ENCODE results near the gene VPREB3. TPM values are rescaled to one million over a fixed set of nuclear protein-coding genes. Genes with fewer than 3 reads are reported as not detected.

VPREB3 gene
- total RNA-seq, 5 donors from 2014 or later (not counting 1 experiment from before 2014, with no cell fraction given), result 1.5 to 2.6 (median 1.7) TPM; not detected in 1

DNA sequence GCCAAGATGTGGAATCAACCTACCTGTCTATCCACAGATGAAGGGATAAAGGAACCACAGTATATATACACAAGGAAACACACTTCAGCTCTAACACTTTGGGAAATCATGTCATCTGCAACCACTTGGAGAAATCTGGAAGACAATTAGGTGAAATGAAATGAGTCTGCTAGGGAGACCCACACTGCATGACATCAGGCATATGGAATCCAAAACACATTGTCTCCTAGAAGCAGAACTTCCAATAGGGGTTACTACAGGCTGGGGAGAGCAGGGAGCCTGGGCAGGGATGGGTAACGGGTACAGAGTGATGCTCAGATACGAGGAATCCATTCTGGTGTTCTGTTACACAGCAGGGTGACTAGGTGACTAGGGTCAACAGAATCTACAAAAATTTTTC, 45.1 kb downstream of the VPREB3 start:
- H3K27me3 ChIP-seq (replicated peaks in 1 of 2; ENCODE audit: control insufficient read depth in 2 of 2, extremely low read depth in 1 of 2, insufficient read depth in 2 of 2, low read length in 1 of 2), result no peaks in the 10 kb centered on the region
- ChIA-PET CTCF (no interaction called here), POLR2A (no interaction called here)
- no peak overlapping the region for H3K27ac ChIP-seq (ENCODE audit: low read length)
- no peaks in the 10 kb centered on the region for H3K9me3 ChIP-seq
- peak overlapping the region in 1 of 2 donors; percentile 0 for H3K27ac Mint-ChIP-seq
- H3K4me3 Mint-ChIP-seq, result no peak overlapping the region
- no peaks in the 10 kb centered on the region for H3K27me3 Mint-ChIP-seq
- DNase-seq (no peak), ATAC-seq (replicated peaks in 1 of 4) (no peak)
- H3K36me3 ChIP-seq (ENCODE audit: control insufficient read depth in 2 of 2, extremely low read depth in 1 of 2, insufficient read depth in 1 of 2, low read length in 1 of 2), result peaks cover 5 to 82% of the 10 kb centered on the region in 2 donors
- WGBS (ENCODE audit: insufficient coverage), result 100% methylated on average over 2 of the region's 2 CpGs
- peaks cover 79% of the 10 kb centered on the region for H3K36me3 Mint-ChIP-seq
- H3K4me1 Mint-ChIP-seq, result peaks cover 41 to 52% (median 45%) of the 10 kb centered on the region in 3 donors
- H3K4me1 ChIP-seq (ENCODE audit: control insufficient read depth in 1 of 2, extremely low read depth in 1 of 2, insufficient read depth in 2 of 2, low read length in 2 of 2), result peaks cover 0 to 4% of the 10 kb centered on the region in 2 experiments
- H3K9me3 Mint-ChIP-seq, result no peaks in the 10 kb centered on the region
- no peak overlapping the region for H3K4me3 ChIP-seq (ENCODE audit: control insufficient read depth in 1 of 2, extremely low read depth in 1 of 2, low read length in 1 of 2)

DNA sequence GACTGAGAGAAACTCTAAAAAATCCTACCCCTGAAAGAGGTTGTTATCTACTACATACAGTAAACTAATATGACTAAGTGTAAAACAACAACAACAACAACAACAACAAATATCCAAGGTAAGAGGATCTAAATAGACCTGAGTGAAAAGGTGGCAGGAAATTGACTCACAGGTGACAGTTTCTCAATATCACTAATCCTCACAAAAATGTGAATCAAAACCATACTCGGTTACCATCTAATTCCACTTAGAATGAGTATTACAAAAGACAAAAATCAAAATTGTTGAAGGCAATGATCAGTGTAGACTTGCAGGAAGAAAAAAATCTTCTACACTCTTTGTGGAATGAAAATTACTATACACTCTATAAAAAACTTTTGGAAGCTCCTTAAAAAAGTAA, 46.0 kb downstream of the VPREB3 start:
- H3K4me1 ChIP-seq (ENCODE audit: control insufficient read depth in 1 of 2, extremely low read depth in 1 of 2, insufficient read depth in 2 of 2, low read length in 2 of 2), result peaks cover 0 to 4% of the 10 kb centered on the region in 2 experiments
- no peaks in the 10 kb centered on the region for H3K27me3 ChIP-seq (replicated peaks in 1 of 2; ENCODE audit: control insufficient read depth in 2 of 2, extremely low read depth in 1 of 2, insufficient read depth in 2 of 2, low read length in 1 of 2)
- peaks cover 45 to 54% (median 47%) of the 10 kb centered on the region in 3 donors for H3K4me1 Mint-ChIP-seq
- peak overlapping the region; percentile 12 to 45 for H3K27ac Mint-ChIP-seq
- peaks cover 80% of the 10 kb centered on the region for H3K36me3 Mint-ChIP-seq
- H3K27me3 Mint-ChIP-seq, result no peaks in the 10 kb centered on the region
- ATAC-seq (replicated peaks in 1 of 4) (no peak), DNase-seq (no peak)
- no CpG with 5 or more reads among the region's 1 CpG for WGBS (ENCODE audit: insufficient coverage)
- CTCF ChIA-PET, result no interaction called here
- peaks cover 5 to 79% of the 10 kb centered on the region in 2 donors for H3K36me3 ChIP-seq (ENCODE audit: control insufficient read depth in 2 of 2, extremely low read depth in 1 of 2, insufficient read depth in 1 of 2, low read length in 1 of 2)
- no peak overlapping the region for H3K4me3 Mint-ChIP-seq
- H3K9me3 Mint-ChIP-seq, result no peaks in the 10 kb centered on the region
- H3K9me3 ChIP-seq, result no peaks in the 10 kb centered on the region
- POLR2A ChIA-PET, result no interaction called here
- H3K4me3 ChIP-seq (ENCODE audit: control insufficient read depth in 1 of 2, extremely low read depth in 1 of 2, low read length in 1 of 2), result no peak overlapping the region
- H3K27ac ChIP-seq (ENCODE audit: low read length), result no peak overlapping the region

DNA sequence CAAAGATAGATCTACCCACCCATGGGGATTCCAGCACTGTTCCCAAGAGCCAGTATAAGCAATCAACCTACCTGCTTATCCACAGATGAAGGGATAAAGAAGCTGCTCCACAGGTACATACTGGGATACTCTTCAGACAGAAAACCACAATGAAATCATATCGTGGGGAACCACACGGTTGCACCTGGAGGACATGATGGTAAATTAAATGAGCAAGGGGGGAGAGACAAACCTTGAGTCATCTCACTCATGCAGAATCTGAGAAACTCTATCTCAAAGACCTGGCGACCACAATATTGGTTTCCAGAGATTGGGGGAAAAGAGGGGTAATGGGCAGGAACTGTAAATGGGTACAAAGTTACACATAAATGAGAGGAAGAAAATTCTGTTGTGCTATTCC, 48.9 kb downstream of the VPREB3 start:
- DNase-seq (no peak), ATAC-seq (replicated peaks in 1 of 4) (peak; percentile 39 to 62 (median 48))
- POLR2A ChIA-PET, result no interaction called here
- WGBS (ENCODE audit: insufficient coverage), result no CpG with 5 or more reads among the region's 3 CpGs
- Mint-ChIP-seq H3K27me3 (no peaks in the 10 kb centered on the region), H3K4me3 (peak overlapping the region in 2 of 3 donors; percentile 32 to 48), H3K27ac (peak overlapping the region; percentile 89), H3K9me3 (no peaks in the 10 kb centered on the region), H3K4me1 (peaks cover 57 to 68% (median 60%) of the 10 kb centered on the region in 3 donors), H3K36me3 (peaks cover 88% of the 10 kb centered on the region)
- Histone ChIP-seq H3K36me3 (ENCODE audit: control insufficient read depth in 2 of 2, extremely low read depth in 1 of 2, insufficient read depth in 1 of 2, low read length in 1 of 2) (peaks cover 12 to 85% of the 10 kb centered on the region in 2 donors), H3K4me3 (ENCODE audit: control insufficient read depth in 1 of 2, extremely low read depth in 1 of 2, low read length in 1 of 2) (no peak overlapping the region), H3K4me1 (ENCODE audit: control insufficient read depth in 1 of 2, extremely low read depth in 1 of 2, insufficient read depth in 2 of 2, low read length in 2 of 2) (peaks cover 0 to 4% of the 10 kb centered on the region in 2 experiments), H3K27me3 (replicated peaks in 1 of 2; ENCODE audit: control insufficient read depth in 2 of 2, extremely low read depth in 1 of 2, insufficient read depth in 2 of 2, low read length in 1 of 2) (no peaks in the 10 kb centered on the region), H3K9me3 (no peaks in the 10 kb centered on the region), H3K27ac (ENCODE audit: low read length) (peak overlapping the region; percentile 12)
- CTCF ChIA-PET, result no interaction called here

DNA sequence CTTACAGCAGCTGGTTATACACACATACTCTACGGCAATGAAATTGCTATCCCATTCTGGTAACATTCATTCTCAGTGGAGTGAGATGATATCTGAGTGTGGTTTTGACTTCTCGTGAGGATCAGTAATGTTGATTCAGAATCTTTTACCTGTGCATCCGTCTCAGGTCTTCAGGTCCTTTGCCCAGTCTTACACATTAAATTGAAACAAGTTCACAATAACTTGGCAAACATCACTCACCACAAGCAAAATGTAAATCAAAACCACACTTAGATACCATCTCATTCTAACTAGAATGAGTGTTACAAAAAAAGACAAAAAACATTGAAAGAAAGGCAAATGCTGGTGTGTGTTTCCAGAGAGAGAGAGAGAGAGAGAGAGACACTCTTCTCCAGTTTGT, 49.4 kb downstream of the VPREB3 start:
- WGBS (ENCODE audit: insufficient coverage), result no CpG with 5 or more reads among the region's 3 CpGs
- H3K36me3 Mint-ChIP-seq, result peaks cover 88% of the 10 kb centered on the region
- POLR2A ChIA-PET, result no interaction called here

DNA sequence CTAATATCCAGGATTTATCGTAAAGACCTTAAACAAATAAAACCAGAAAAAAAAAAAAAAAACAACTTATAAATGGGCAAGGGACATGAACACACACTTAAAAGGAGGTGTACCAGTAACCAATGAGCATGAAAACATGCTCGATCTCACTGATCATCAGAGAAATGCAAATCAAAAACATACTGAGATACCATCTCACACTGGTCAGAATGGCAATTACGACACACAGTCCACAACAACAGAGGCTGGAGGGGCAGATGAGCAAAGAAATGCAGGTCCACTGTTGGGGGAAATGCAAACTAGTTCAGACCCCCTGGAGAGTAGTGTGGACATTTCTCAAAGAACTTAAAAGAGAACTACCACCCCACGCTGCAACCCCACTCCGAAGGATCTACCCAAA, 50.2 kb downstream of the VPREB3 start:
- Mint-ChIP-seq H3K4me1 (peaks cover 58 to 67% (median 61%) of the 10 kb centered on the region in 3 donors), H3K4me3 (no peak overlapping the region), H3K27ac (peak overlapping the region; percentile 89), H3K36me3 (peaks cover 88% of the 10 kb centered on the region), H3K9me3 (no peaks in the 10 kb centered on the region), H3K27me3 (no peaks in the 10 kb centered on the region)
- Histone ChIP-seq H3K36me3 (ENCODE audit: control insufficient read depth in 2 of 2, extremely low read depth in 1 of 2, insufficient read depth in 1 of 2, low read length in 1 of 2) (peaks cover 21 to 86% of the 10 kb centered on the region in 2 donors), H3K27ac (ENCODE audit: low read length) (no peak overlapping the region), H3K27me3 (replicated peaks in 1 of 2; ENCODE audit: control insufficient read depth in 2 of 2, extremely low read depth in 1 of 2, insufficient read depth in 2 of 2, low read length in 1 of 2) (no peaks in the 10 kb centered on the region), H3K4me1 (ENCODE audit: control insufficient read depth in 1 of 2, extremely low read depth in 1 of 2, insufficient read depth in 2 of 2, low read length in 2 of 2) (peaks cover 0 to 4% of the 10 kb centered on the region in 2 experiments), H3K4me3 (ENCODE audit: control insufficient read depth in 1 of 2, extremely low read depth in 1 of 2, low read length in 1 of 2) (no peak overlapping the region), H3K9me3 (peaks cover 6% of the 10 kb centered on the region)
- ATAC-seq (replicated peaks in 1 of 4) (no peak), DNase-seq (no peak)
- no CpG with 5 or more reads among the region's 5 CpGs for WGBS (ENCODE audit: insufficient coverage)
- CTCF ChIA-PET, result no interaction called here
- POLR2A ChIA-PET, result no interaction called here

More for the DNA sequence above, 49.4 kb downstream of the VPREB3 start:
- peak overlapping the region; percentile 12 for H3K27ac ChIP-seq (ENCODE audit: low read length)
- ATAC-seq (replicated peaks in 1 of 4), result peak; percentile 53 to 72 (median 67)
- H3K4me3 Mint-ChIP-seq, result peak overlapping the region in 2 of 3 donors; percentile 7 to 48
- peaks cover 58 to 67% (median 60%) of the 10 kb centered on the region in 3 donors for H3K4me1 Mint-ChIP-seq
- H3K9me3 Mint-ChIP-seq, result no peaks in the 10 kb centered on the region
- no peak overlapping the region for H3K4me3 ChIP-seq (ENCODE audit: control insufficient read depth in 1 of 2, extremely low read depth in 1 of 2, low read length in 1 of 2)
- H3K4me1 ChIP-seq (ENCODE audit: control insufficient read depth in 1 of 2, extremely low read depth in 1 of 2, insufficient read depth in 2 of 2, low read length in 2 of 2), result peaks cover 0 to 4% of the 10 kb centered on the region in 2 experiments
- H3K27me3 Mint-ChIP-seq, result no peaks in the 10 kb centered on the region
- H3K9me3 ChIP-seq, result peaks cover 4% of the 10 kb centered on the region
- peak in 1 of 35 experiments; percentile 22 for DNase-seq
- H3K27me3 ChIP-seq (replicated peaks in 1 of 2; ENCODE audit: control insufficient read depth in 2 of 2, extremely low read depth in 1 of 2, insufficient read depth in 2 of 2, low read length in 1 of 2), result no peaks in the 10 kb centered on the region
- CTCF ChIA-PET, result no interaction called here
- peaks cover 15 to 87% of the 10 kb centered on the region in 2 donors for H3K36me3 ChIP-seq (ENCODE audit: control insufficient read depth in 2 of 2, extremely low read depth in 1 of 2, insufficient read depth in 1 of 2, low read length in 1 of 2)
- peak overlapping the region; percentile 89 for H3K27ac Mint-ChIP-seq

Other genes starting within 250 kb of the VPREB3 start
- gene IGLL1, start 174.1 kb downstream of the VPREB3 start, total RNA-seq, result under 1 TPM in 2 of 5 donors, not detected in 3; 0.30 to 0.64 TPM
- gene DRICH1, start 122.1 kb downstream of the VPREB3 start, total RNA-seq, result 1 to 10 TPM in 3 of 5 donors, under 1 TPM in 2; 0.26 to 2.7 (median 1.2) TPM
- 10 to 100 TPM; 10.6 to 28.9 (median 13.8) TPM for gene RGL4, start 63.4 kb downstream of the VPREB3 start, total RNA-seq
- 1 to 10 TPM; 3.2 to 6.4 (median 5.8) TPM for gene ZNF70, start 3.3 kb downstream of the VPREB3 start, total RNA-seq
- gene C22orf15, start 8.6 kb upstream of the VPREB3 start, total RNA-seq, result 1 to 10 TPM in 4 of 5 donors, under 1 TPM in 1; 0.58 to 2.2 (median 1.9) TPM
- gene CHCHD10, start 13.5 kb upstream of the VPREB3 start, total RNA-seq, result 10 to 100 TPM; 26.1 to 66.3 (median 63.2) TPM
- gene MMP11, start 18.4 kb upstream of the VPREB3 start, total RNA-seq, result 1 to 10 TPM; 1.6 to 5.3 (median 2.5) TPM
- gene SMARCB1, start 32.5 kb upstream of the VPREB3 start, total RNA-seq, result 10 to 100 TPM; 50.2 to 57.7 (median 54.3) TPM
- gene DERL3, start 84.6 kb upstream of the VPREB3 start, total RNA-seq, result 1 to 10 TPM; 1.2 to 3.9 (median 2.8) TPM
- gene SLC2A11, start 103.5 kb upstream of the VPREB3 start, total RNA-seq, result 10 to 100 TPM; 16.2 to 24.2 (median 18.6) TPM
- 100 to 1,000 TPM; 182 to 334 (median 289) TPM for gene MIF, start 140.0 kb upstream of the VPREB3 start, total RNA-seq
- not detected for gene GSTT2B, start 206.8 kb upstream of the VPREB3 start, total RNA-seq
- 1 to 10 TPM in 4 of 5 donors, not detected in 1; 3.5 to 7.7 (median 3.9) TPM for gene DDTL, start 212.5 kb upstream of the VPREB3 start, total RNA-seq
- gene DDT, start 220.0 kb upstream of the VPREB3 start, total RNA-seq, result 100 to 1,000 TPM in 2 of 5 donors, 10 to 100 TPM in 3; 72.5 to 122 (median 94.3) TPM
- not detected for gene GSTT2, start 225.7 kb upstream of the VPREB3 start, total RNA-seq